H54 (cell line): ENCODE measurements around the gene CASQ2.

Experiments used
- DNase-seq: peaks from one replicate; pipeline ENCODE4 v3.0.0; 2011; ENCODE audit warnings: low spot score, mixed read lengths; ENCODE audit not compliant: insufficient read length
- FAIRE-seq: peaks from 3 replicates; lab custom pipeline; 2011; peaks lifted over from hg19 to GRCh38; lab: Jason Lieb, UNC
- POLR2A ChIP-seq: IDR thresholded peaks from 2 replicates; pipeline ENCODE4 v1.6.1; 2011; ENCODE audit warnings: low read depth, mild to moderate bottlenecking, low read length

CASQ2 gene

GRCh38 chr1:115765091-115765490, 3.4 kb downstream of the CASQ2 start:
- FAIRE-seq (no peak), DNase-seq (no peak)
- TF ChIP-seq POLR2A = no peak

- no peak for TF ChIP-seq POLR2A
- FAIRE-seq = no peak
- DNase-seq = no peak
Measured at GRCh38 chr1:115764541-115764940, 4.0 kb downstream of the CASQ2 start.

GRCh38 chr1:115762779-115763178, 5.7 kb downstream of the CASQ2 start:
- DNase-seq (no peak), FAIRE-seq (no peak)
- no peak for TF ChIP-seq POLR2A

GRCh38 chr1:115761601-115762302, 6.8 kb downstream of the CASQ2 start:
- no peak for TF ChIP-seq POLR2A
- FAIRE-seq = no peak
- no peak for DNase-seq

- no peak for DNase-seq
- FAIRE-seq = no peak
- no peak for TF ChIP-seq POLR2A
Measured at GRCh38 chr1:115757856-115758255, 10.7 kb downstream of the CASQ2 start.

GRCh38 chr1:115757326-115757725, 11.2 kb downstream of the CASQ2 start:
- FAIRE-seq = no peak
- no peak for DNase-seq
- TF ChIP-seq POLR2A = no peak

GRCh38 chr1:115755456-115756370, 12.8 kb downstream of the CASQ2 start:
- DNase-seq = no peak
- TF ChIP-seq POLR2A = no peak
- no peak for FAIRE-seq

- FAIRE-seq (no peak), DNase-seq (no peak)
- no peak for TF ChIP-seq POLR2A
Measured at GRCh38 chr1:115753830-115754229, 14.7 kb downstream of the CASQ2 start.

GRCh38 chr1:115753361-115753760, 15.2 kb downstream of the CASQ2 start:
- TF ChIP-seq POLR2A = no peak
- no peak for DNase-seq
- FAIRE-seq = no peak

- TF ChIP-seq POLR2A = no peak
- FAIRE-seq = no peak
- DNase-seq = peak; percentile 12
Measured at GRCh38 chr1:115748401-115749150, 19.9 kb downstream of the CASQ2 start.

- no peak for TF ChIP-seq POLR2A
- no peak for FAIRE-seq
Measured at GRCh38 chr1:115746021-115746690, 22.4 kb downstream of the CASQ2 start.

GRCh38 chr1:115744646-115745275, 23.8 kb downstream of the CASQ2 start:
- DNase-seq = no peak
- FAIRE-seq = no peak
- no peak for TF ChIP-seq POLR2A

More at GRCh38 chr1:115746021-115746690, 22.4 kb downstream of the CASQ2 start:
- DNase-seq = no peak

- DNase-seq (no peak), FAIRE-seq (no peak)
- TF ChIP-seq POLR2A = no peak
Measured at GRCh38 chr1:115740811-115741210, 27.7 kb downstream of the CASQ2 start.
